ENCODE measurements around the gene SRPRA. TPM values are rescaled to one million over a fixed set of nuclear protein-coding genes. Genes with fewer than 3 reads are reported as not detected.

SRPRA gene
- total RNA-seq, 1 experiment from 2014 or later, result 64.3 TPM

DNA sequence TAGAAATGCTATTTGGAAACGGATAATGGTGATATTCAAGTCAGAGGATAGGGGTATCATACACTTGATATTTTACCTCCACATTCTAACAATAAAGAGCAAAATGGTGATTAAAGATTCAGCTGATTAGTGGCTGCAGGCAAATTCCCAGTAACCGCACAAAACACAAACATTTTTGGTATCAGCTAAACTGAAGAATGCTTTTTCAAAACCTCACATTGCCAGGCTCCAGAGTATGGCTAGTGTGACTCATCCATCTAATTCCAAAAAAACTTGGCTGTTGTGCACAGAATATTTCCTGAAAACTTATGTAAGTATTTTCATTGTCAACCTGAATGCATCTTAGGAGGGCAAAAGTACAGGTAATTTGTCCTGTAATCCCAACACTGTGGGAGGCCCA lies 10.9 kb downstream of the SRPRA start:
- H3K79me1 ChIP-seq (ENCODE audit: insufficient read depth, low read depth, low read length, poor library complexity, severe bottlenecking), result no peaks in the 10 kb centered on the region
- no peaks in the 10 kb centered on the region for H3K23me2 ChIP-seq (ENCODE audit: insufficient read length, low read depth, low read length, poor library complexity, severe bottlenecking)
- H3K4me1 ChIP-seq (ENCODE audit: insufficient read depth, low read length), result no peaks in the 10 kb centered on the region
- H3T11ph ChIP-seq (ENCODE audit: low read length), result no peak overlapping the region
- no peaks in the 10 kb centered on the region for H3K79me2 ChIP-seq (ENCODE audit: insufficient read depth, low read length)
- H2BK12ac ChIP-seq (ENCODE audit: insufficient read length, low read depth, low read length), result no peak overlapping the region
- H3K27me3 ChIP-seq (ENCODE audit: insufficient read depth, low read length), result no peaks in the 10 kb centered on the region
- H3K18ac ChIP-seq (ENCODE audit: insufficient read length, low read depth, low read length), result no peak overlapping the region
- no peak overlapping the region for H3K27ac ChIP-seq (ENCODE audit: insufficient read length, low read depth, low read length)
- no peak overlapping the region for H3K4me2 ChIP-seq (ENCODE audit: insufficient read depth, insufficient read length, low read length)
- no peak overlapping the region for H2AFZ ChIP-seq (ENCODE audit: low read length)
- H4K91ac ChIP-seq (ENCODE audit: insufficient read length, low read depth, low read length), result no peak overlapping the region
- H2BK20ac ChIP-seq (ENCODE audit: low read depth, low read length, poor library complexity, severe bottlenecking), result no peak overlapping the region
- no peak overlapping the region for H2AK5ac ChIP-seq (ENCODE audit: insufficient read length, low read length)
- H3K4ac ChIP-seq (ENCODE audit: low read depth, low read length), result no peak overlapping the region
- Mint-ChIP-seq H3K27me3 (ENCODE audit: low read depth) (no peaks in the 10 kb centered on the region), H3K9me3 (no peaks in the 10 kb centered on the region), H3K27ac (no peak overlapping the region), H3K4me1 (no peaks in the 10 kb centered on the region), H3K36me3 (ENCODE audit: insufficient read depth in 1 of 3, low read depth in 3 of 3) (peaks cover 7 to 59% (median 42%) of the 10 kb centered on the region in 3 experiments; a peak in 5 of 7 replicates), H3K4me3 (no peak overlapping the region)
- DNase-seq, result no peak
- H4K8ac ChIP-seq (replicated peaks; ENCODE audit: insufficient read length, low read depth, low read length), result no peak overlapping the region
- no peak overlapping the region for H2BK120ac ChIP-seq (ENCODE audit: low read depth, low read length, poor library complexity, severe bottlenecking)
- H4K5ac ChIP-seq (ENCODE audit: insufficient read length, low read depth, low read length), result no peak overlapping the region
- no peak overlapping the region for H2BK15ac ChIP-seq (ENCODE audit: low read depth, low read length)
- H3K9me3 ChIP-seq (ENCODE audit: control insufficient read depth, low read depth, low read length), result no peaks in the 10 kb centered on the region
- no peak overlapping the region for H3K14ac ChIP-seq (ENCODE audit: insufficient read depth, low read length)
- H2BK5ac ChIP-seq (ENCODE audit: insufficient read length, low read length), result no peak overlapping the region
- H4K20me1 ChIP-seq (ENCODE audit: control insufficient read depth, insufficient read depth, insufficient read length), result no peaks in the 10 kb centered on the region
- H3K9ac ChIP-seq (ENCODE audit: extremely low read depth, insufficient read length, low read length), result no peak overlapping the region
- H3K56ac ChIP-seq (ENCODE audit: insufficient read length, low read depth, low read length), result no peak overlapping the region
- no CpG with 5 or more reads among the region's 2 CpGs for WGBS (ENCODE audit: extremely low coverage, insufficient read length, low lambda C conversion rate)
- TF ChIP-seq, protein P1, sequence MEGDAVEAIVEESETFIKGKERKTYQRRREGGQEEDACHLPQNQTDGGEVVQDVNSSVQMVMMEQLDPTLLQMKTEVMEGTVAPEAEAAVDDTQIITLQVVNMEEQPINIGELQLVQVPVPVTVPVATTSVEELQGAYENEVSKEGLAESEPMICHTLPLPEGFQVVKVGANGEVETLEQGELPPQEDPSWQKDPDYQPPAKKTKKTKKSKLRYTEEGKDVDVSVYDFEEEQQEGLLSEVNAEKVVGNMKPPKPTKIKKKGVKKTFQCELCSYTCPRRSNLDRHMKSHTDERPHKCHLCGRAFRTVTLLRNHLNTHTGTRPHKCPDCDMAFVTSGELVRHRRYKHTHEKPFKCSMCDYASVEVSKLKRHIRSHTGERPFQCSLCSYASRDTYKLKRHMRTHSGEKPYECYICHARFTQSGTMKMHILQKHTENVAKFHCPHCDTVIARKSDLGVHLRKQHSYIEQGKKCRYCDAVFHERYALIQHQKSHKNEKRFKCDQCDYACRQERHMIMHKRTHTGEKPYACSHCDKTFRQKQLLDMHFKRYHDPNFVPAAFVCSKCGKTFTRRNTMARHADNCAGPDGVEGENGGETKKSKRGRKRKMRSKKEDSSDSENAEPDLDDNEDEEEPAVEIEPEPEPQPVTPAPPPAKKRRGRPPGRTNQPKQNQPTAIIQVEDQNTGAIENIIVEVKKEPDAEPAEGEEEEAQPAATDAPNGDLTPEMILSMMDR (conservative IDR thresholded peaks at IDR 0.05), result no peak
- no peak overlapping the region for H3K23ac ChIP-seq (ENCODE audit: insufficient read length, low read depth, low read length)
